H9 (cell line): ENCODE results near the gene ZNF530. TPM values are rescaled to one million over a fixed set of nuclear protein-coding genes. Genes with fewer than 3 reads are reported as not detected.

Experiments
- DNase-seq: peaks from one replicate; pipeline ENCODE4 v3.0.0-alpha.2; 2017
- H2AFZ ChIP-seq: one replicate; pipeline ENCODE4 v1.6.1; 2013; ENCODE audit warnings: mild to moderate bottlenecking, low read length, control low read depth, moderate library complexity
- H2AK5ac ChIP-seq: 2 replicates; pipeline ENCODE4 v1.6.1; 2013; ENCODE audit warnings: low read length, control low read depth, mixed read lengths; ENCODE audit not compliant: insufficient read length
- H2BK120ac ChIP-seq: one replicate; pipeline ENCODE4 v1.6.1; 2013; ENCODE audit warnings: low read depth, mild to moderate bottlenecking, low read length, control low read depth, inconsistent platforms; ENCODE audit not compliant: poor library complexity, severe bottlenecking
- H2BK12ac ChIP-seq: 2 replicates; pipeline ENCODE4 v1.6.1; 2013; ENCODE audit warnings: low read length, control low read depth, mixed read lengths, low read depth; ENCODE audit not compliant: insufficient read length
- H2BK15ac ChIP-seq: 2 replicates; pipeline ENCODE4 v1.6.1; 2013; ENCODE audit warnings: low read depth, low read length, control low read depth
- H2BK20ac ChIP-seq: one replicate; pipeline ENCODE4 v1.6.1; 2013; ENCODE audit warnings: low read depth, mild to moderate bottlenecking, low read length, control low read depth, inconsistent platforms; ENCODE audit not compliant: poor library complexity, severe bottlenecking
- H2BK5ac ChIP-seq: 2 replicates; pipeline ENCODE4 v1.6.1; 2013; ENCODE audit warnings: low read length, control low read depth, mixed read lengths; ENCODE audit not compliant: insufficient read length
- H3K14ac ChIP-seq: 2 replicates; pipeline ENCODE4 v1.6.1; 2013; ENCODE audit warnings: low read length, control low read depth; ENCODE audit not compliant: insufficient read depth
- H3K18ac ChIP-seq: 2 replicates; pipeline ENCODE4 v1.6.1; 2013; ENCODE audit warnings: low read depth, mild to moderate bottlenecking, mixed read lengths, low read length, control low read depth; ENCODE audit not compliant: insufficient read length
- H3K23ac ChIP-seq: 2 replicates; pipeline ENCODE4 v1.6.1; 2013; ENCODE audit warnings: low read length, control low read depth, mixed read lengths, low read depth; ENCODE audit not compliant: insufficient read length
- H3K23me2 ChIP-seq: 2 replicates; pipeline ENCODE4 v1.6.1; 2013; ENCODE audit warnings: low read depth, mild to moderate bottlenecking, mixed read lengths, low read length, control low read depth; ENCODE audit not compliant: insufficient read length, poor library complexity, severe bottlenecking
- H3K27ac ChIP-seq: 2 replicates; pipeline ENCODE4 v1.5.1; 2013; ENCODE audit warnings: low read length, control low read depth, mixed read lengths, low read depth; ENCODE audit not compliant: insufficient read length
- H3K27me3 ChIP-seq: 2 replicates; pipeline ENCODE4 v1.6.1; 2013; ENCODE audit warnings: low read length, control low read depth, inconsistent platforms; ENCODE audit not compliant: insufficient read depth
- H3K4ac ChIP-seq: 2 replicates; pipeline ENCODE4 v1.6.1; 2013; ENCODE audit warnings: low read depth, mild to moderate bottlenecking, control low read depth, inconsistent platforms, low read length, moderate library complexity
- H3K4me1 ChIP-seq: 2 replicates; pipeline ENCODE4 v1.6.1; 2013; ENCODE audit warnings: low read length, control low read depth, inconsistent platforms; ENCODE audit not compliant: insufficient read depth
- H3K4me2 ChIP-seq: 2 replicates; pipeline ENCODE4 v1.6.1; 2013; ENCODE audit warnings: low read length, control low read depth, mixed read lengths; ENCODE audit not compliant: insufficient read length, insufficient read depth
- H3K56ac ChIP-seq: 2 replicates; pipeline ENCODE4 v1.6.1; 2013; ENCODE audit warnings: low read depth, mild to moderate bottlenecking, mixed read lengths, low read length, control low read depth; ENCODE audit not compliant: insufficient read length
- H3K79me1 ChIP-seq: 2 replicates; pipeline ENCODE4 v1.6.1; 2013; ENCODE audit warnings: low read depth, mild to moderate bottlenecking, moderate library complexity, low read length, control low read depth, inconsistent platforms; ENCODE audit not compliant: insufficient read depth, poor library complexity, severe bottlenecking
- H3K79me2 ChIP-seq: 2 replicates; pipeline ENCODE4 v1.6.1; 2013; ENCODE audit warnings: low read length, control low read depth, inconsistent platforms; ENCODE audit not compliant: insufficient read depth
- H3K9ac ChIP-seq: 2 replicates; pipeline ENCODE4 v1.6.1; 2013; ENCODE audit warnings: low read length, control low read depth, mixed read lengths; ENCODE audit not compliant: insufficient read length; ENCODE audit errors: extremely low read depth
- H3K9me3 ChIP-seq: one replicate; pipeline ENCODE4 v1.6.1; 2013; ENCODE audit warnings: low read depth, low read length, inconsistent platforms; ENCODE audit not compliant: control insufficient read depth
- H3T11ph ChIP-seq: one replicate; pipeline ENCODE4 v1.6.1; 2013; ENCODE audit warnings: mild to moderate bottlenecking, low read length, control low read depth, inconsistent platforms
- H4K20me1 ChIP-seq: one replicate; pipeline ENCODE4 v1.6.1; 2013; ENCODE audit not compliant: control insufficient read depth, insufficient read length, insufficient read depth
- H4K5ac ChIP-seq: 2 replicates; pipeline ENCODE4 v1.6.1; 2013; ENCODE audit warnings: low read depth, mild to moderate bottlenecking, mixed read lengths, low read length, control low read depth; ENCODE audit not compliant: insufficient read length
- H4K8ac ChIP-seq: replicated peaks from 2 replicates; pipeline ENCODE4 v1.6.1; 2013; ENCODE audit warnings: low read length, control low read depth, mixed read lengths, low read depth; ENCODE audit not compliant: insufficient read length
- H4K91ac ChIP-seq: 2 replicates; pipeline ENCODE4 v1.6.1; 2013; ENCODE audit warnings: low read depth, mild to moderate bottlenecking, moderate library complexity, mixed read lengths, low read length, control low read depth; ENCODE audit not compliant: insufficient read length
- H3K27ac Mint-ChIP-seq, 3 experiments: 2 replicates in 2 of 3; 3 replicates in 1 of 3; pipeline ENCODE4 v1.8.0; 2020 to 2021; ENCODE audit warnings: mixed read lengths in 3 of 3, mild to moderate bottlenecking in 1 of 3, moderate library complexity in 1 of 3
- H3K27me3 Mint-ChIP-seq: 2 replicates; pipeline ENCODE4 v1.8.0; 2021; ENCODE audit warnings: low read depth, mild to moderate bottlenecking, moderate library complexity, mixed read lengths
- H3K36me3 Mint-ChIP-seq, 3 experiments: 2 replicates in 2 of 3; 3 replicates in 1 of 3; pipeline ENCODE4 v1.8.0; 2020 to 2021; ENCODE audit warnings: low read depth in 3 of 3, mixed read lengths in 3 of 3; ENCODE audit not compliant: insufficient read depth in 1 of 3
- H3K4me1 Mint-ChIP-seq, 2 experiments: 2 replicates each; pipeline ENCODE4 v1.8.0; 2020; ENCODE audit warnings: mixed read lengths in 2 of 2
- H3K4me3 Mint-ChIP-seq, 2 experiments: 2 replicates in 1 of 2; 3 replicates in 1 of 2; pipeline ENCODE4 v1.8.0; 2020 to 2021; ENCODE audit warnings: mild to moderate bottlenecking in 2 of 2, mixed read lengths in 2 of 2, moderate library complexity in 1 of 2
- H3K9me3 Mint-ChIP-seq, 2 experiments: 2 replicates in 1 of 2; 3 replicates in 1 of 2; pipeline ENCODE4 v1.8.0; 2020; ENCODE audit warnings: mild to moderate bottlenecking in 2 of 2, mixed read lengths in 2 of 2, moderate library complexity in 1 of 2
- CTCF ChIP-seq: fragments of 200-600 bp; sonication (generic); conservative IDR thresholded peaks from 3 replicates; pipeline ENCODE4 v1.8.0; 2021; ENCODE audit warnings: antibody characterized with exemption, mild to moderate bottlenecking
- WGBS: extraction: QIAGEN DNeasy Blood & Tissue Kit; methylation state at CpG from one replicate; pipeline ENCODE4 v1.1.7; 2013; ENCODE audit warnings: missing lambda C conversion rate, low lambda C conversion rate, mixed read lengths; ENCODE audit not compliant: insufficient read length; ENCODE audit errors: extremely low coverage; 5-methylcytosine and 5-hydroxymethylcytosine counted together
- total RNA-seq: library from RNA; stranded (reverse); gene quantifications from 2 replicates; pipeline ENCODE4 v1.2.1, GENCODE V29; 2021

The ZNF530 gene
- total RNA-seq, 1 experiment from 2014 or later = 9.3 TPM

GRCh38 chr19:57653689-57654088 lies 54.0 kb downstream of the ZNF530 start:
- Histone ChIP-seq H3K27ac (no peak overlapping the region), H3K23ac (no peak overlapping the region), H3K79me2 (no peaks in the 10 kb centered on the region), H2BK12ac (no peak overlapping the region), H2BK120ac (no peak overlapping the region), H2AFZ (no peak overlapping the region), H3K18ac (no peak overlapping the region), H3K14ac (no peak overlapping the region), H2AK5ac (no peak overlapping the region), H3K4me1 (peaks cover 4% of the 10 kb centered on the region; the same call in 1 of the 2 replicates), H2BK5ac (no peak overlapping the region), H3T11ph (no peak overlapping the region), H3K9me3 (no peaks in the 10 kb centered on the region), H3K9ac (no peak overlapping the region), H4K8ac (no peak overlapping the region), H2BK15ac (no peak overlapping the region), H4K91ac (no peak overlapping the region), H3K79me1 (no peaks in the 10 kb centered on the region), H3K4me2 (no peak overlapping the region), H3K27me3 (no peaks in the 10 kb centered on the region), H4K5ac (no peak overlapping the region), H3K23me2 (no peaks in the 10 kb centered on the region), H2BK20ac (no peak overlapping the region), H4K20me1 (no peaks in the 10 kb centered on the region), H3K4ac (no peak overlapping the region), H3K56ac (no peak overlapping the region)
- no CpG with 5 or more reads among the region's 2 CpGs for WGBS
- Mint-ChIP-seq H3K9me3 (peaks cover 0 to 18% of the 10 kb centered on the region in 2 experiments), H3K27ac (no peak overlapping the region), H3K4me1 (peaks cover 5 to 6% of the 10 kb centered on the region in 2 experiments; a peak in 3 of 4 replicates), H3K27me3 (peaks cover 47% of the 10 kb centered on the region), H3K36me3 (no peaks in the 10 kb centered on the region; a peak in 2 of 7 replicates), H3K4me3 (no peak overlapping the region)
- no peak for DNase-seq
- TF ChIP-seq CTCF = no peak
